Fibroblast of lung (primary cell): ENCODE results near the gene TEC. TPM values are rescaled to one million over a fixed set of nuclear protein-coding genes. Genes with fewer than 3 reads are reported as not detected.
A peak's percentile ranks its signal among the peaks of the same experiment; 100 is the strongest.

Experiments used
- DNase-seq, 2 donors: peaks; one replicate each; pipeline versions ENCODE4 v3.0.0 to v3.0.0-alpha.2; 2010; ENCODE audit warnings: low read depth in 2 of 2
- H2AFZ ChIP-seq: 2 replicates; pipeline ENCODE4 v1.5.1; 2012; ENCODE audit warnings: low read length, control low read depth, inconsistent platforms
- H3K27ac ChIP-seq: 2 replicates; pipeline ENCODE4 v1.5.1; 2011; ENCODE audit warnings: low read length, control low read depth; ENCODE audit not compliant: insufficient read depth
- H3K27me3 ChIP-seq: 2 replicates; pipeline ENCODE4 v1.5.1; 2011; ENCODE audit warnings: mild to moderate bottlenecking, low read length; ENCODE audit not compliant: control insufficient read depth, insufficient read depth
- H3K36me3 ChIP-seq: 2 replicates; pipeline ENCODE4 v1.5.1; 2011; ENCODE audit warnings: low read length; ENCODE audit not compliant: control insufficient read depth, insufficient read depth
- H3K4me1 ChIP-seq: 2 replicates; pipeline ENCODE4 v1.5.1; 2011; ENCODE audit warnings: low read length; ENCODE audit not compliant: control insufficient read depth, insufficient read depth; ENCODE audit errors: extremely low read depth
- H3K4me2 ChIP-seq: 2 replicates; pipeline ENCODE4 v1.5.1; 2011; ENCODE audit warnings: low read length, control low read depth; ENCODE audit not compliant: insufficient read depth; ENCODE audit errors: extremely low read depth
- H3K4me3 ChIP-seq, 4 experiments: fragments of 200-600 bp in 1 of 4; sonication (generic) in 1 of 4; replicated peaks in 1 of 4; 2 replicates each; pipeline ENCODE4 v1.5.1; 2011 to 2016; ENCODE audit warnings: low read length in 4 of 4, low read depth in 3 of 4, mild to moderate bottlenecking in 3 of 4, control low read depth in 2 of 4, inconsistent platforms in 1 of 4, mixed read lengths in 1 of 4; ENCODE audit not compliant: insufficient read depth in 1 of 4; ENCODE audit errors: control extremely low read depth in 1 of 4
- H3K79me2 ChIP-seq: 2 replicates; pipeline ENCODE4 v1.5.1; 2012; ENCODE audit warnings: mild to moderate bottlenecking, low read length, inconsistent platforms; ENCODE audit not compliant: control insufficient read depth, insufficient read depth
- H3K9ac ChIP-seq: 2 replicates; pipeline ENCODE4 v1.5.1; 2011; ENCODE audit warnings: mild to moderate bottlenecking, low read length, control low read depth; ENCODE audit not compliant: insufficient read depth
- H3K9me3 ChIP-seq: 2 replicates; pipeline ENCODE4 v1.5.1; 2012; ENCODE audit warnings: low read depth, low read length; ENCODE audit not compliant: control insufficient read depth, insufficient read depth
- H4K20me1 ChIP-seq: 2 replicates; pipeline ENCODE4 v1.5.1; 2011; ENCODE audit warnings: low read length; ENCODE audit not compliant: control insufficient read depth, insufficient read depth; ENCODE audit errors: extremely low read depth
- CTCF ChIP-seq, 2 donors: IDR thresholded peaks in 1 of 2; conservative IDR thresholded peaks in 1 of 2; 1 replicate in 1 of 2; 2 replicates in 1 of 2; pipeline ENCODE4 v1.5.1; 2011 to 2012; ENCODE audit warnings: low read length in 2 of 2, control low read depth in 1 of 2, inconsistent platforms in 1 of 2, low read depth in 1 of 2, mild to moderate bottlenecking in 1 of 2
- EZH2 ChIP-seq: IDR thresholded peaks from 2 replicates; pipeline ENCODE4 v1.5.1; 2012; ENCODE audit warnings: low read length, control low read depth, mild to moderate bottlenecking; ENCODE audit errors: missing control alignments
- polyA plus RNA-seq, 2 donors: library from polyadenylated mRNA; depleted of rRNA in 1 of 2; stranded (reverse) in 1 of 2; unstranded in 1 of 2; fragments of >200 nt; gene quantifications; 2 replicates each; pipeline ENCODE4 v1.2.1, GENCODE V29; 2011 to 2012; ENCODE audit warnings: missing spikeins in 1 of 2
- total RNA-seq: library from RNA; depleted of rRNA; stranded (reverse); fragments of >200 nt; gene quantifications from 2 replicates; pipeline ENCODE4 v1.2.1, GENCODE V29; 2014

TEC gene
- total and polyA plus RNA-seq, 2 donors (not counting 1 experiment from before 2014, with no cell fraction given) = 0.79 to 5.3 TPM

- Histone ChIP-seq H3K9ac (no peak overlapping the region), H3K9me3 (no peaks in the 10 kb centered on the region), H3K4me1 (no peaks in the 10 kb centered on the region), H3K4me3 (no peak overlapping the region), H4K20me1 (no peaks in the 10 kb centered on the region), H3K4me2 (no peak overlapping the region), H3K27ac (no peak overlapping the region), H3K27me3 (no peaks in the 10 kb centered on the region), H3K36me3 (no peaks in the 10 kb centered on the region), H2AFZ (no peak overlapping the region), H3K79me2 (no peaks in the 10 kb centered on the region)
- TF ChIP-seq CTCF (conservative IDR thresholded peaks at IDR 0.05 in 1 of 2, IDR thresholded peaks at IDR 0.05 in 1 of 2; ENCODE audit: low read depth in 1 of 2, low read length in 2 of 2) = no peak
- TF ChIP-seq EZH2 = no peak
- no peak for DNase-seq
Observed at GRCh38 chr4:48266781-48267180, 2.9 kb downstream of the TEC start.

- Histone ChIP-seq H3K79me2 (no peaks in the 10 kb centered on the region), H3K9ac (no peak overlapping the region), H3K27ac (no peak overlapping the region), H3K36me3 (no peaks in the 10 kb centered on the region), H3K27me3 (no peaks in the 10 kb centered on the region), H3K4me1 (no peaks in the 10 kb centered on the region), H3K4me2 (no peak overlapping the region), H4K20me1 (no peaks in the 10 kb centered on the region), H3K9me3 (no peaks in the 10 kb centered on the region), H2AFZ (no peak overlapping the region), H3K4me3 (no peak overlapping the region)
- DNase-seq = peak; percentile 66 to 69
- no peak for TF ChIP-seq EZH2
- no peak for TF ChIP-seq CTCF (conservative IDR thresholded peaks at IDR 0.05 in 1 of 2, IDR thresholded peaks at IDR 0.05 in 1 of 2; ENCODE audit: low read depth in 1 of 2, low read length in 2 of 2)
Observed at GRCh38 chr4:48262926-48263325, 6.7 kb downstream of the TEC start.

GRCh38 chr4:48262484-48262883 lies 7.2 kb downstream of the TEC start:
- Histone ChIP-seq H2AFZ (no peak overlapping the region), H3K4me3 (no peak overlapping the region), H4K20me1 (no peaks in the 10 kb centered on the region), H3K4me1 (no peaks in the 10 kb centered on the region), H3K4me2 (no peak overlapping the region), H3K36me3 (no peaks in the 10 kb centered on the region), H3K9me3 (no peaks in the 10 kb centered on the region), H3K27me3 (no peaks in the 10 kb centered on the region), H3K9ac (no peak overlapping the region), H3K27ac (no peak overlapping the region), H3K79me2 (no peaks in the 10 kb centered on the region)
- DNase-seq = no peak
- TF ChIP-seq CTCF (conservative IDR thresholded peaks at IDR 0.05 in 1 of 2, IDR thresholded peaks at IDR 0.05 in 1 of 2; ENCODE audit: low read depth in 1 of 2, low read length in 2 of 2) (no peak), EZH2 (no peak)
